ENCODE measurements around the gene RAI1.

Gene RAI1

DNA sequence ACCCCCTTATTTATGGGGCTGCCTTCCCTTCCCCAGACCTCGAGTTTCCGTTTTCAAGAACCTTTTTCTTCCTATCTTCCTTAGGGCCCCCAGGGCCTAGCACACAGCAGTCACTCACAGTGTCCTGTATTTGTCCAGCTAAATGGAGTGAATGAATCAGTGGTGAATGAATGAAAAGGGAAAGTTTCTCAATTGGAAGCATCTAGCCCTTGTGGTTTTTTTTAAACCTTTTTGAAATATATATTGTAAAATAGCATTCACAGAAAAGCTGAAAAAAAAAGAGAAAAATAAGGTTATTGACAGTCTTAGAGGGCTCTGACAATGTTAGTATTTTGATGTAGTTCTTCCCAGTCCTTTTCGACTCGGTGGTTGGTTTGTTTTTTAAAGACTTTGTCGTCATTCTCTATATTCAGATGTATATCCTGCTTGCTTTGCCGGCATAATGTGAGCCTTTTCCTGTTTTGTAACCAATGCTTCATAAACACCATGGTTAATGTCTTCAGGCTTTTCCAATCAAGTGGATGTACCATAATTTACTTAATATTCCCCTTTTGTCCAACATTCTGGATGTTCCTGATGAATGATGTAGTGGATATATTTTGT is 45.3 kb downstream of the RAI1 start:
- no peak overlapping the region for H3K4me3 ChIP-seq (ENCODE audit: low read depth, low read length)
- no peak for TF ChIP-seq CTCF (IDR thresholded peaks at IDR 0.05; ENCODE audit: low read depth, low read length)

GRCh38 chr17:17727111-17727659 is 45.9 kb downstream of the RAI1 start:
- TF ChIP-seq CTCF (IDR thresholded peaks at IDR 0.05; ENCODE audit: low read depth, low read length) = no peak
- H3K4me3 ChIP-seq (ENCODE audit: low read depth, low read length) = no peak overlapping the region

- no peak overlapping the region for H3K4me3 ChIP-seq (ENCODE audit: low read depth, low read length)
- TF ChIP-seq CTCF (IDR thresholded peaks at IDR 0.05; ENCODE audit: low read depth, low read length) = no peak
Measured at GRCh38 chr17:17728146-17728545, 46.9 kb downstream of the RAI1 start.

GRCh38 chr17:17728550-17729251 is 47.4 kb downstream of the RAI1 start:
- no peak overlapping the region for H3K4me3 ChIP-seq (ENCODE audit: low read depth, low read length)
- TF ChIP-seq CTCF (IDR thresholded peaks at IDR 0.05; ENCODE audit: low read depth, low read length) = no peak

DNA sequence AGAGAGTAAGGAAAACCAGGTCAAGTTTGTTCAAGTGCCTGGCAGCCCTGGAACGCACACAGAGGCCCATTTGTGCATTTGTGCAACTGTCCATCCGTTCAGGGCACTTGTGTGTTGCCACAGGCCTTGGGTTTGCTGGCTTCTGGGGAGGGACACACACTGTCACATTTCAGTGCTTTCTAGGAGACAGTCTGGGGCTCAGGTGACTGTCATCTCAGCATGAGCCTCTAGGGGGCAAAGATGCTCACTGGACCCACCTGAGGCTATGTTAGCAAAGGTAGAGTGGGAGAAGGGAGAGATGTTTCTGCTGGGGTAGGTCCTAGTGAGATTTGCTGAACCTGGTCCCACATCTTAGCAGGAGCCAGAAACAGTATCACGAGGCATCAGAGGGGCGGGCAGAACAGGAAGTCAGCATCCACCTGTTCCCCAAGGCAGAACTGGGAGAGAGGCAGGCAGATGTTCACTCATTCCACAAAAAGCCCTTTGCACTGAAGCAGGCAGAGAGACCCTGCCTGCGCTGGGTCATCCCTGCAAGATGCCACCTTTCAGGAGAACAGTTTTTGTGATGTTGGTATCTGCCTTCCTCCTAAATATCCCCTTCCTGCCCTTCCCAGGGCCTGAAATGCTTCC is 48.5 kb downstream of the RAI1 start:
- TF ChIP-seq CTCF (IDR thresholded peaks at IDR 0.05; ENCODE audit: low read depth, low read length) = peak; percentile 59
- no peak overlapping the region for H3K4me3 ChIP-seq (ENCODE audit: low read depth, low read length)

DNA sequence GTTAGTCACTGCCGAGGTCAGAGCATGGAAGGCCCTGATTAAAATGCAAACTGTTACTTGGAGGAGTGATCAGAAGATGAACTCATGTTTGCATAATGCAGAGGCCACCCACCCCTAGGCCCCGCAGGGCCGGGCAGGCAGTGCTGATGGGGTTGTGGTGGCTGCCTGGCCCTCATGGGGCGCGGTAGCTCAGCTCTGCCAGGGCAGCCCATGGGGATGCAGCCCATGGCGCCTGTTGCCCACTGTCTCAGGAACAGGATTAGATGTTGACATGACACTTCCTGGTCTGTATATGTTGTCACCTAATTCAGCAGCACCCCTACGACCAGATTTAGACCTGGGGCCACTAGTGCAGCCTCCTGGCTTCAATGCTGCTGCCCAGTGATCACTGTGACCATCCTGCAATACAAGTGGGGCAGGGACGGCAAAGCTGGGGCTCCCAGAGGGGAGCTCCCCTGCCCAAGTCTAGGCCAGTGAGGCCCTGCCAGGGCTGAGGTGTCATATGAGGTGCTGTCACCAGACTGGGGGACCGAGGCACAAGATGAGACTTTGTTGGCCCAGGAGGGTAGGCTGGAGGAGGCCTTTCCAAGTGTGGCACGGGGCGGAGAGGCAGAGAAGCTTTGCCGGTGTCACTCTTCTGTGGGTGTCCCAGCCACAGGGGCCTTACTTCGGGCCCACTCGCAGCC is 49.1 kb downstream of the RAI1 start:
- TF ChIP-seq CTCF (IDR thresholded peaks at IDR 0.05; ENCODE audit: low read depth, low read length) = no peak
- no peak overlapping the region for H3K4me3 ChIP-seq (ENCODE audit: low read depth, low read length)
